Adrenal gland (tissue), 5 donors: ENCODE results near the gene DFFB.

Source experiments
- POLR2A ChIP-seq, 2 donors: fragments of 450-650 bp; IDR thresholded peaks; one replicate each; pipeline ENCODE4 v1.6.1; 2017; ENCODE audit warnings: antibody characterized with exemption in 2 of 2, mild to moderate bottlenecking in 2 of 2, moderate library complexity in 1 of 2
- TF ChIP-seq, protein P1 (sequence below), 6 experiments: fragments of 450-650 bp in 4 of 6; fragments of 200-600 bp in 2 of 6; sonication (generic) in 1 of 6; IDR thresholded peaks; 1 replicate in 5 of 6; 2 replicates in 1 of 6; pipeline versions ENCODE4 v1.5.1 to v1.8.0; 2016 to 2021; ENCODE audit warnings: antibody characterized with exemption in 6 of 6, mild to moderate bottlenecking in 2 of 6, moderate library complexity in 1 of 6
- donor health status: DM: no; HTN: no; CAD: no.

DNA sequence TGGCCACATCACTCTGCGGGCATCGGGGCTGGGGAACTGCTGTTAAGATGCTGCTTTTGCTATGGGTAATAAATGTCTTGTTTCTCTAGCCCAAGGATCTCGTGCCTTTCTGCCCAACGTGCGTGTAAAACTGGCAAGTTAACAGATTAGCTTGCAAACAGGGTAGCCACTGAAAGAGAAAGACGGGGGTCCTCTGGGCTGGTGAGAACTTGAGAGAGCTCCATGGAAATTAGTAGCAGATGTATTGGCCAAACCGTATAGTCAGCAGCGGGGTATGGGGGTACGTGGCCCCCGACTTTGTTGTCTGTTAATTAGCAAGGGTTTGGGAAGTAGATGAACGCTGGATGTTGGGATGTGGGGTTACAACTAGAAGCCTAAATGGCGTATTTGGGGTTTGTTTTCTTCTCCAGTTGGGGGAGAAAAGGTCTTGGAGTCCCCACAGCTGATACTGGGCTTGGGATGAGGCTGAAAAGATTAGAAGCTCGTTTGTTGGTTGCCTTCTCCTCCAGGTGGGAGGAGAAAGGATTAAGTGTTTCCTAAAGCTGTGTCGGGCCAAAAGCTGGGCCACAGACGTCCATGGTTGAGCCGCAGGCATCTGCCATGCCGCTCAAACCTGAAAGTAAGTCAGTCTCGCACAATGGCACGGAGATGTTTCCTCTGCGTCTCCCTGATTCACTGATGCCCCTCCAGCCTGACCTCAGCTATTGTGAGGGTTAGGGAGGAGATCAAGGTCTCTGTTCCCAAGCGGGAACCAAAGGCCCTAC is 75.1 kb downstream of the DFFB start:
- TF ChIP-seq, protein P1, sequence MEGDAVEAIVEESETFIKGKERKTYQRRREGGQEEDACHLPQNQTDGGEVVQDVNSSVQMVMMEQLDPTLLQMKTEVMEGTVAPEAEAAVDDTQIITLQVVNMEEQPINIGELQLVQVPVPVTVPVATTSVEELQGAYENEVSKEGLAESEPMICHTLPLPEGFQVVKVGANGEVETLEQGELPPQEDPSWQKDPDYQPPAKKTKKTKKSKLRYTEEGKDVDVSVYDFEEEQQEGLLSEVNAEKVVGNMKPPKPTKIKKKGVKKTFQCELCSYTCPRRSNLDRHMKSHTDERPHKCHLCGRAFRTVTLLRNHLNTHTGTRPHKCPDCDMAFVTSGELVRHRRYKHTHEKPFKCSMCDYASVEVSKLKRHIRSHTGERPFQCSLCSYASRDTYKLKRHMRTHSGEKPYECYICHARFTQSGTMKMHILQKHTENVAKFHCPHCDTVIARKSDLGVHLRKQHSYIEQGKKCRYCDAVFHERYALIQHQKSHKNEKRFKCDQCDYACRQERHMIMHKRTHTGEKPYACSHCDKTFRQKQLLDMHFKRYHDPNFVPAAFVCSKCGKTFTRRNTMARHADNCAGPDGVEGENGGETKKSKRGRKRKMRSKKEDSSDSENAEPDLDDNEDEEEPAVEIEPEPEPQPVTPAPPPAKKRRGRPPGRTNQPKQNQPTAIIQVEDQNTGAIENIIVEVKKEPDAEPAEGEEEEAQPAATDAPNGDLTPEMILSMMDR (IDR thresholded peaks at IDR 0.05), result no peak
- no peak for TF ChIP-seq POLR2A (IDR thresholded peaks at IDR 0.05)
